ENCODE measurements around the gene ABHD17A. TPM values are rescaled to one million over a fixed set of nuclear protein-coding genes. Genes with fewer than 3 reads are reported as not detected.
A peak's percentile ranks its signal among the peaks of the same experiment; 100 is the strongest.

ABHD17A gene
- total and polyA plus RNA-seq, 7 donors, result 60.7 to 97.1 (median 86.6) TPM

DNA sequence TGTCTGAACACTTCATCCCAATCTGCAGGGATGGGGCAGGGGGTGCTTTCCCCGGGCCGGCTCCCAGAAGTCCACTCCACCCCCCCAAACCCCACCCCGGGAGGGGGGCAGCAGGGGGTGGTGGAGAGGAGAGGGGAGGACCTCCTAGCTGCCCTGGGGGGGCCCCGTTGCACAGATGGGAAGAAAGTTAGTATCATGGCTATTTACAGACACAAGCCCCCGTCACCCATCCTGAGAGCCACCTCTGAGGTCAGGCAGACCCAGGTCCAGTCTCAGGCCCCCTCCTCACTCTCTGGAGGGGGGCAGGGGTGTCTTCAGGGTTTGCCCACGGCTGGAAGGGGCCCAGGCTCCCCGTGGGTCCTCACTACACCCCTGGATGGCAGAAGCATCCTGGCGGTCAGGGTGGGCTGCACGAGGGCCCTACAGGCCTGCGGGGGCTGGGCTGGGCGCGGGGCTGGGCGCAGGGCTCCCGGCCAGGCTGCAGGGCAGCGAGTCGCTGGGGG, 31.2 kb downstream of the ABHD17A start:
- peaks cover 4 to 55% (median 38%) of the 10 kb centered on the region in 3 donors for H3K27me3 ChIP-seq
- no peaks in the 10 kb centered on the region for H3K9me3 ChIP-seq
- peak overlapping the region in 3 of 4 donors; percentile 82 to 84 (median 84) for H3K27ac ChIP-seq
- no peak overlapping the region for H3K4me3 ChIP-seq
- no peaks in the 10 kb centered on the region for H3K36me3 ChIP-seq
- peaks cover 0 to 77% (median 63%) of the 10 kb centered on the region in 4 donors for H3K4me1 ChIP-seq
- DNase-seq, result peak; percentile 63
- TF ChIP-seq, protein P1, sequence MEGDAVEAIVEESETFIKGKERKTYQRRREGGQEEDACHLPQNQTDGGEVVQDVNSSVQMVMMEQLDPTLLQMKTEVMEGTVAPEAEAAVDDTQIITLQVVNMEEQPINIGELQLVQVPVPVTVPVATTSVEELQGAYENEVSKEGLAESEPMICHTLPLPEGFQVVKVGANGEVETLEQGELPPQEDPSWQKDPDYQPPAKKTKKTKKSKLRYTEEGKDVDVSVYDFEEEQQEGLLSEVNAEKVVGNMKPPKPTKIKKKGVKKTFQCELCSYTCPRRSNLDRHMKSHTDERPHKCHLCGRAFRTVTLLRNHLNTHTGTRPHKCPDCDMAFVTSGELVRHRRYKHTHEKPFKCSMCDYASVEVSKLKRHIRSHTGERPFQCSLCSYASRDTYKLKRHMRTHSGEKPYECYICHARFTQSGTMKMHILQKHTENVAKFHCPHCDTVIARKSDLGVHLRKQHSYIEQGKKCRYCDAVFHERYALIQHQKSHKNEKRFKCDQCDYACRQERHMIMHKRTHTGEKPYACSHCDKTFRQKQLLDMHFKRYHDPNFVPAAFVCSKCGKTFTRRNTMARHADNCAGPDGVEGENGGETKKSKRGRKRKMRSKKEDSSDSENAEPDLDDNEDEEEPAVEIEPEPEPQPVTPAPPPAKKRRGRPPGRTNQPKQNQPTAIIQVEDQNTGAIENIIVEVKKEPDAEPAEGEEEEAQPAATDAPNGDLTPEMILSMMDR (IDR thresholded peaks at IDR 0.05), result no peak
- TF ChIP-seq EP300 (IDR thresholded peaks at IDR 0.05) (no peak), POLR2A (IDR thresholded peaks at IDR 0.05) (no peak), POLR2AphosphoS5 (IDR thresholded peaks at IDR 0.05) (no peak)
- intact Hi-C loops (cut with DNase I), result no loop called here
- 63 to 77% methylated on average over 16 of the region's 16 CpGs for WGBS, 2 donors

DNA sequence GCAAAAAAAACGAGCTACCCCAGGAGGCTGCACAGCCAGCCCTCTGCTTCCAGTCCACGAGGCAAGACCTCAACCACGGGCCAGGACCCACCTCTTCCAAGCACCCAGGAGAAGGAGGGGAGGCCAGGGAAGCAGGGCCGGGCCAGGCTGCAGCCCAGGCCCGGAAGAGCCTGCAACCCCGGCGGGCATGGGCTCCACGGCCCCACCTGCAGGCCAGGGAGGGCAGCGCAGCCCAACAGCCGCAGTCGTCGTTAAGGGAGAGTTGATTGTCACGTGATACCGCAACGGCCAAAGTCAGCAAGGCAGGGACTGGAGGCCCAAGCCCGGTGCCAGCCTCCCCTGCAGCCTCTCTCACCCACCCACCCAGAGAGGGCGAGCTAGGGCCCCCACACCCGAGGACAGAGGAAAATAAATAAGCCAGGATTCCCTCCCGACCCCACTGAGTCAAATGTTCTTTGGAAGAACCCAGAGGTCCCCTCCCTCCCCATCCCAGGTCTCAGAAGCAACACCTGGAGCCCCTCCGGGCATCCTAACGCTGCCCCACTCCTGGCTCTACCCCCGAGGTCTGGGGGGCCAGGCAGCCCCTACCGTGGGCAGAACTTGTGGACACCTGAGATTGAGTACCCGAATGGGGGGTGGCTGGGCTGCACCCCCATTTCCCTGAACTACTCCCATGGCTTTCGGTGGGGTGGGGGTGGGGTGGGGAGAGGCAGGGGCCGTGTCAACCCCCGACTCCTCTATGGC, 31.8 kb downstream of the ABHD17A start:
- H3K36me3 ChIP-seq, result no peaks in the 10 kb centered on the region
- TF ChIP-seq EP300 (IDR thresholded peaks at IDR 0.05) (no peak), POLR2AphosphoS5 (IDR thresholded peaks at IDR 0.05) (no peak)
- TF ChIP-seq, protein P1 (IDR thresholded peaks at IDR 0.05), result peak; percentile 68 to 88 (median 80)
- WGBS, 2 donors, result 16 to 30% methylated on average over 27 of the region's 27 CpGs
- H3K27ac ChIP-seq, result peak overlapping the region in 1 of 4 donors; percentile 82
- intact Hi-C loops (cut with DNase I), result no loop called here
- peak; percentile 86 for DNase-seq
- peaks cover 4 to 55% (median 34%) of the 10 kb centered on the region in 3 donors for H3K27me3 ChIP-seq
- H3K4me3 ChIP-seq, result no peak overlapping the region
- peaks cover 0 to 75% (median 60%) of the 10 kb centered on the region in 4 donors for H3K4me1 ChIP-seq
- no peaks in the 10 kb centered on the region for H3K9me3 ChIP-seq

DNA sequence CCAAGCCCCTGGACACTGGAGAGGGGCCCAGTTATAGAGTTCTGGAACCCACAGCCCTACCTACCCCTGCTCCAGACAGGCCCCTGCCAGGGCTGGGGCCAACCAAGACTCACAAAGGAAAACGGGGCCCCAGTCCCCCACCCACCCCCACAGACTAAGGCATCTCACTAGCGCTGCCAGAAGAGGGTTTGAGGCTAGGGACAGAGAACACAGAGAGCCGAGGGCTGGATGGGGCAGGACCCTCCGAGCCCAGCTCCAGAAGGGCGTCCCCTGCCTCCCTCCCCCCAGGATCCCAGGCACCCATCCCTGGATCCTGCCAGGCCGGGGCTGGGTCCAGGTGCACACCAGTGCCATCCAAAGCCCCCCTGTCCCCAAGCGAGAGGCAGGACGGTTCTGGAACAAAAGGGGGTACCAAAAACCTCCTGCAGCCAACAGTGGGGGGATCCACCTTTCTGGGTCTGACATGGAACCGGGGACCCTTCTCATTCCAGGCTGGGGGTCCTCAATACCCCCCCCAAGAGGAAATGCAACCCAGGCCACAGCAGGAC, 32.6 kb downstream of the ABHD17A start:
- H3K4me1 ChIP-seq, result peaks cover 0 to 69% (median 53%) of the 10 kb centered on the region in 4 donors
- DNase-seq, result no peak
- no peak overlapping the region for H3K27ac ChIP-seq
- intact Hi-C loops (cut with DNase I), result no loop called here
- H3K27me3 ChIP-seq, result peaks cover 4 to 53% (median 34%) of the 10 kb centered on the region in 3 donors
- H3K4me3 ChIP-seq, result no peak overlapping the region
- no peak for TF ChIP-seq POLR2A (IDR thresholded peaks at IDR 0.05)
- no peaks in the 10 kb centered on the region for H3K36me3 ChIP-seq
- H3K9me3 ChIP-seq, result no peaks in the 10 kb centered on the region
- 64 to 68% methylated on average over 9 of the region's 9 CpGs for WGBS, 2 donors

DNA sequence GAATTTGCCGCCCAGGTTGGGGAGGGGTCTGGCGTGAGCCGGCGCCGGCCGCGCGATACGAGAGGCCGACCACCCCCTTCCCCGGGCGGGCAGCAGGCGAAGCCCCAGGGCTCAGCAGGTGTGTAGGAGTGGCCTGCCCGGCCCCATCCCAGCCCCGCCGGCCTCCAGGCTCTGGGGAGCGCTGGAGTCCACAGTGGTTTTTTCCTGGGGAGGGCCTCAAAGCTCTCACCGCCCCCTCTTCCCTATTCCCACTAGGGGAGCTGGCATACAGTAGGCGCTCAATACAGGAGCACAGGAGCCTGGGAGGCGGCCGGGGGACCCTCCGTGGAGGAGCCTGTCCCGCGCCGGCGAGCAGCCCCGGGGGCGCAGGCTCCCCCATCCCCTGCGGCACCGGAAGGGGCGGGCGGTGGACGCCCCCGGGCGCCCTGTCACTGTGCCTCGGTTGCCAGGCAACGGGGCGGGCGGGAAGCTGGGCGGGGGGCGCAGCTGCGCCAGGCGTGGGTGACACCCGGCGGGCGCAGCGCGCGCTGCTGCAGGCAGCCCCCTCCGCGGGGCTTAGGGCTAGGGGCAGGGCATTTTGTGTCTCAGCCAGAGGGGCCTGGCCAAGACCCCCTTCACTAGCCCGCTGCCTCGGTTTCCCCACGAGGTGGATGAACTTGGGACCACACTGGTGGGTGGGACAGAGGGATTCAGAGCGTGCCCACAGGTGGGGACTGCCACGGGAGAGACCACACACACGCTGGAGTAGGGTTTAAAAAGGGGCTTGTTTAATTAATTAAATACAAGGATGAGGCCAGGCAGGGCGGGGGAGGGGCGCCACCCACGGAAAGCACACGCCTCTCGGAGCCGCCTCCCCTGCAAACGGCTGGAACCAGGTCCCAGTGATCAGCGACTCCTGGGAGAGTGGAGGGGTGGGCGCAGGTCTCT, 33.4 kb downstream of the ABHD17A start:
- intact Hi-C loops (cut with DNase I), result no loop called here
- Histone ChIP-seq H3K27me3 (peaks cover 4 to 46% (median 29%) of the 10 kb centered on the region in 3 donors), H3K4me3 (no peak overlapping the region), H3K36me3 (no peaks in the 10 kb centered on the region), H3K27ac (no peak overlapping the region), H3K9me3 (no peaks in the 10 kb centered on the region), H3K4me1 (peaks cover 0 to 69% (median 53%) of the 10 kb centered on the region in 4 donors)
- WGBS, 2 donors, result 26 to 61% methylated on average over 66 of the region's 66 CpGs
- no peak for TF ChIP-seq POLR2A (IDR thresholded peaks at IDR 0.05)
- TF ChIP-seq POLR2AphosphoS5 (IDR thresholded peaks at IDR 0.05), result no peak
- TF ChIP-seq, protein P1 (IDR thresholded peaks at IDR 0.05), result no peak
- no peak for TF ChIP-seq EP300 (IDR thresholded peaks at IDR 0.05)
- peak; percentile 59 for DNase-seq
